Duodenal mucosa (tissue), 2 donors: ENCODE measurements around the gene MAL.
A peak's percentile ranks its signal among the peaks of the same experiment; 100 is the strongest.

Source experiments
- H3K27ac ChIP-seq: one replicate; pipeline ENCODE4 v1.7.0; 2013; ENCODE audit warnings: low read depth, low read length
- H3K27me3 ChIP-seq, 2 donors: one replicate each; pipeline ENCODE4 v1.7.0; 2013; ENCODE audit warnings: low read length in 2 of 2, control low read depth in 1 of 2; ENCODE audit not compliant: insufficient read depth in 2 of 2, control insufficient read depth in 1 of 2
- H3K36me3 ChIP-seq, 2 donors: one replicate each; pipeline ENCODE4 v1.7.0; 2013; ENCODE audit warnings: low read length in 2 of 2, control low read depth in 1 of 2; ENCODE audit not compliant: insufficient read depth in 2 of 2, control insufficient read depth in 1 of 2
- H3K4me1 ChIP-seq, 2 donors: one replicate each; pipeline ENCODE4 v1.7.0; 2013; ENCODE audit warnings: low read length in 2 of 2, control low read depth in 1 of 2; ENCODE audit not compliant: insufficient read depth in 2 of 2, control insufficient read depth in 1 of 2
- H3K4me3 ChIP-seq, 2 donors: one replicate each; pipeline ENCODE4 v1.7.0; 2013; ENCODE audit warnings: low read length in 2 of 2, low read depth in 1 of 2
- H3K9ac ChIP-seq, 2 donors: one replicate each; pipeline ENCODE4 v1.7.0; 2013; ENCODE audit warnings: low read length in 2 of 2, low read depth in 1 of 2
- H3K9me3 ChIP-seq, 2 donors: one replicate each; pipeline ENCODE4 v1.7.0; 2013; ENCODE audit warnings: low read length in 2 of 2, control low read depth in 1 of 2; ENCODE audit not compliant: control insufficient read depth in 1 of 2

MAL gene

GRCh38 chr2:95054016-95054415 is 28.5 kb downstream of the MAL start:
- no peaks in the 10 kb centered on the region for H3K4me1 ChIP-seq
- H3K27ac ChIP-seq, result no peak overlapping the region
- no peaks in the 10 kb centered on the region for H3K9me3 ChIP-seq
- H3K36me3 ChIP-seq, result no peaks in the 10 kb centered on the region
- no peak overlapping the region for H3K4me3 ChIP-seq
- H3K9ac ChIP-seq, result no peak overlapping the region
- peaks cover 0 to 4% of the 10 kb centered on the region in 2 donors for H3K27me3 ChIP-seq

GRCh38 chr2:95055262-95055661 is 29.8 kb downstream of the MAL start:
- Histone ChIP-seq H3K9me3 (no peaks in the 10 kb centered on the region), H3K36me3 (no peaks in the 10 kb centered on the region), H3K4me3 (no peak overlapping the region), H3K27ac (no peak overlapping the region), H3K9ac (no peak overlapping the region), H3K27me3 (peaks cover 0 to 4% of the 10 kb centered on the region in 2 donors), H3K4me1 (no peaks in the 10 kb centered on the region)

GRCh38 chr2:95056044-95056443 is 30.5 kb downstream of the MAL start:
- Histone ChIP-seq H3K4me1 (no peaks in the 10 kb centered on the region), H3K4me3 (no peak overlapping the region), H3K27me3 (peaks cover 4% of the 10 kb centered on the region in 2 donors), H3K9me3 (no peaks in the 10 kb centered on the region), H3K27ac (no peak overlapping the region), H3K36me3 (no peaks in the 10 kb centered on the region), H3K9ac (no peak overlapping the region)

GRCh38 chr2:95056461-95057459 is 31.3 kb downstream of the MAL start:
- no peaks in the 10 kb centered on the region for H3K36me3 ChIP-seq
- peaks cover 4% of the 10 kb centered on the region in 2 donors for H3K27me3 ChIP-seq
- H3K4me3 ChIP-seq, result no peak overlapping the region
- H3K4me1 ChIP-seq, result no peaks in the 10 kb centered on the region
- no peak overlapping the region for H3K9ac ChIP-seq
- no peaks in the 10 kb centered on the region for H3K9me3 ChIP-seq
- no peak overlapping the region for H3K27ac ChIP-seq

GRCh38 chr2:95057535-95058370 is 32.2 kb downstream of the MAL start:
- no peaks in the 10 kb centered on the region for H3K36me3 ChIP-seq
- no peak overlapping the region for H3K9ac ChIP-seq
- no peak overlapping the region for H3K27ac ChIP-seq
- H3K27me3 ChIP-seq, result peaks cover 4% of the 10 kb centered on the region in 2 donors
- H3K4me3 ChIP-seq, result no peak overlapping the region
- no peaks in the 10 kb centered on the region for H3K4me1 ChIP-seq
- no peaks in the 10 kb centered on the region for H3K9me3 ChIP-seq

GRCh38 chr2:95058466-95058988 is 33.0 kb downstream of the MAL start:
- Histone ChIP-seq H3K9me3 (no peaks in the 10 kb centered on the region), H3K27ac (peak overlapping the region; percentile 36), H3K36me3 (no peaks in the 10 kb centered on the region), H3K4me1 (no peaks in the 10 kb centered on the region), H3K9ac (no peak overlapping the region), H3K4me3 (no peak overlapping the region), H3K27me3 (peaks cover 3 to 4% of the 10 kb centered on the region in 2 donors)

- H3K9ac ChIP-seq, result no peak overlapping the region
- H3K9me3 ChIP-seq, result no peaks in the 10 kb centered on the region
- no peaks in the 10 kb centered on the region for H3K4me1 ChIP-seq
- no peak overlapping the region for H3K4me3 ChIP-seq
- no peaks in the 10 kb centered on the region for H3K36me3 ChIP-seq
- peaks cover 0 to 8% of the 10 kb centered on the region in 2 donors for H3K27me3 ChIP-seq
- peak overlapping the region; percentile 30 for H3K27ac ChIP-seq
Measured at GRCh38 chr2:95058989-95059641, 33.6 kb downstream of the MAL start.

GRCh38 chr2:95059656-95060370 is 34.3 kb downstream of the MAL start:
- Histone ChIP-seq H3K27ac (no peak overlapping the region), H3K27me3 (peaks cover 0 to 8% of the 10 kb centered on the region in 2 donors), H3K4me1 (no peaks in the 10 kb centered on the region), H3K4me3 (no peak overlapping the region), H3K36me3 (no peaks in the 10 kb centered on the region), H3K9me3 (no peaks in the 10 kb centered on the region), H3K9ac (no peak overlapping the region)

GRCh38 chr2:95060446-95061118 is 35.1 kb downstream of the MAL start:
- no peak overlapping the region for H3K27ac ChIP-seq
- no peak overlapping the region for H3K9ac ChIP-seq
- no peaks in the 10 kb centered on the region for H3K4me1 ChIP-seq
- H3K4me3 ChIP-seq, result no peak overlapping the region
- H3K36me3 ChIP-seq, result no peaks in the 10 kb centered on the region
- peaks cover 0 to 8% of the 10 kb centered on the region in 2 donors for H3K27me3 ChIP-seq
- H3K9me3 ChIP-seq, result no peaks in the 10 kb centered on the region
